ENCODE data around the gene EFNB3.

Gene EFNB3

GRCh38 chr17:7700510-7700909 is 4.5 kb upstream of the EFNB3 start:
- DNase-seq = no peak

GRCh38 chr17:7701681-7702080 is 3.3 kb upstream of the EFNB3 start:
- no peak for DNase-seq

GRCh38 chr17:7702776-7703175 is 2.2 kb upstream of the EFNB3 start:
- no peak for DNase-seq

GRCh38 chr17:7703584-7704479 is 1.2 kb upstream of the EFNB3 start:
- DNase-seq = no peak

- DNase-seq = no peak
Measured at GRCh38 chr17:7705269-7706255, 560 bp downstream of the EFNB3 start.

- DNase-seq = no peak
Measured at GRCh38 chr17:7706631-7707354, 1.8 kb downstream of the EFNB3 start.

GRCh38 chr17:7707446-7707845 is 2.4 kb downstream of the EFNB3 start:
- no peak for DNase-seq

- no peak for DNase-seq
Measured at GRCh38 chr17:7707858-7708750, 3.1 kb downstream of the EFNB3 start.

GRCh38 chr17:7709031-7709430 is 4.0 kb downstream of the EFNB3 start:
- DNase-seq = no peak

GRCh38 chr17:7710301-7710700 is 5.3 kb downstream of the EFNB3 start:
- DNase-seq = peak; percentile 45 to 70

- DNase-seq = peak; percentile 25 to 46
Measured at GRCh38 chr17:7711051-7711755, 6.2 kb downstream of the EFNB3 start.

- no peak for DNase-seq
Measured at GRCh38 chr17:7712111-7712771, 7.2 kb downstream of the EFNB3 start.

- DNase-seq = peak in 1 of 2 donors; percentile 22
Measured at GRCh38 chr17:7713782-7714181, 8.8 kb downstream of the EFNB3 start.

- DNase-seq = no peak
Measured at GRCh38 chr17:7714721-7715594, 10.0 kb downstream of the EFNB3 start.

- no peak for DNase-seq
Measured at GRCh38 chr17:7715936-7716886, 11.2 kb downstream of the EFNB3 start.

GRCh38 chr17:7716901-7717755 is 12.1 kb downstream of the EFNB3 start, which contains the start of gene DNAH2:
Gene DNAH2, plus strand, starts transcription at chr17:7717744. Its CDS starts 1,991 bp downstream, at chr17:7719735.
- DNase-seq = peak; percentile 35 to 36

Data from inflammatory macrophage (primary cell).